ENCODE results near the gene TFAP2A.

The TFAP2A gene

GRCh38 chr6:10411971-10412460 lies 2.9 kb downstream of the TFAP2A start:
- DNase-seq (ENCODE audit: low read depth), result no peak
- peak overlapping the region; percentile 62 for H3K4me3 ChIP-seq (ENCODE audit: low read depth, low read length)
- no peak for TF ChIP-seq CTCF (IDR thresholded peaks at IDR 0.05; ENCODE audit: low read depth, low read length, missing control alignments)

DNA sequence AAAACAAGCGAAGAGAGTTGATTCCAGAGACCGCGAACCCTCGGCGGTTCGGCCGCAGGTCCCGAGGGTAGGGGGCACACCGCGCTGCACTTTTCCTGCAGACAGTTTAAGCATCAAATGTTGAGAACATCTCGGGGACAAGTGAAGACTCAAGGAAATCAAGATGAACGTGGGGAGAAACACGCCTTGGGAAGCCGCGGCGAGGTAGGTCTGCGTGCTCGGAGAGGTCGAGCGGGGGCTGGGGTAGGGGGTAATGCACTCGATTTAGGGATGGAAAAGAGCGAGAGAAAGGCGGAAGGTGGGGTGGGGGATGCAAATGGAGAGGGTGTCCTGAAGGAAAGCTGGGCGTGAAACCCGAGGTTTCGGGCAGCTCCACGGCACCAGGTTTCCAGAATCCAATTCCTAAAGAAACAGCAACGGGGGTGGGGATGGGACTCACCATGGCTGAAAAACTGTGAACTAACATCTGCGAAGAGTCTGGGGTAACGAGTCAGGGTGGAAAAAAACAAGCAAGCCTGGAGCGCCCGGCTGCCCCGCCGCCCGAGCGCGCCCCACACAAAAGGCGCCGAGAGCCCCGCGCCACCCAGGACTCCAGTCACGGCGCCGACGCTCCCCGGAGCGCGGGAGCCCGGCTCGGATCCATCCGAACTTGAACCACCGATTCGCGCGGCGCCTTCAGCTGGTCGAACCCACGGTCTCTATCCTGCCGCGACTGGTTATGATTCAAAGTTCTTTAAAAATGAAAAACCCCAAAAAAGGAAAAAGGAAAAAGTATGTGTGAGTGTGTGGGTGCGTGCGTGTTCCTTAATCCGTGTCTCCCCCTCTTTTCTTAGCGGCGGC lies 3.5 kb downstream of the TFAP2A start:
- no peak for TF ChIP-seq CTCF (IDR thresholded peaks at IDR 0.05; ENCODE audit: low read depth, low read length, missing control alignments)
- peak overlapping the region; percentile 62 for H3K4me3 ChIP-seq (ENCODE audit: low read depth, low read length)
- DNase-seq (ENCODE audit: low read depth), result no peak

GRCh38 chr6:10410207-10411050 lies 4.4 kb downstream of the TFAP2A start:
- DNase-seq (ENCODE audit: low read depth), result no peak
- no peak overlapping the region for H3K4me3 ChIP-seq (ENCODE audit: low read depth, low read length)
- no peak for TF ChIP-seq CTCF (IDR thresholded peaks at IDR 0.05; ENCODE audit: low read depth, low read length, missing control alignments)

DNA sequence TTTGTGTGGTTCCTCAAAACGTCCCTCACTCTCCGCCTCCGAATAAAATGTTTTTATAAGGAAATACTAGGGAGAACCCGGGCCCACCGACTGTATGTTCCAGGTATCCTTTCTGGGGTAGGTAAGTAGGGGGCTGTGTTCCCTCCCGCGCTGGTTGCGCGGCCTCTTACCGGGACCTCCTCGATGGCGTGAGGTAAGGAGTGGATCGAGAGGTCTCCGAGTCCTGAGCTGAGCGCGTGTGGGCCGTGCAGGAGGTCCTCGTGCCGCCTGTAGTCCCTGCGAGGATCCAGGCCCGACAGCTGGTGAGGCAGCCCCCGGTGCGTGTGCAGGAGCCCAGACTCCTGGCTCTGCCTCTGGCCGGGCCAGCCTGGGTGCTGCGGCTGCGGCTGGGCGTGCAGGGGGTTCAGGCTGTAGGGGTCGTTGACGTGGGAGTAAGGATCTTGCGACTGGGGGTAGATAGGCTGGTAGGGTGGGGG lies 5.1 kb downstream of the TFAP2A start:
- DNase-seq (ENCODE audit: low read depth), result no peak
- H3K4me3 ChIP-seq (ENCODE audit: low read depth, low read length), result no peak overlapping the region
- no peak for TF ChIP-seq CTCF (IDR thresholded peaks at IDR 0.05; ENCODE audit: low read depth, low read length, missing control alignments)

DNA sequence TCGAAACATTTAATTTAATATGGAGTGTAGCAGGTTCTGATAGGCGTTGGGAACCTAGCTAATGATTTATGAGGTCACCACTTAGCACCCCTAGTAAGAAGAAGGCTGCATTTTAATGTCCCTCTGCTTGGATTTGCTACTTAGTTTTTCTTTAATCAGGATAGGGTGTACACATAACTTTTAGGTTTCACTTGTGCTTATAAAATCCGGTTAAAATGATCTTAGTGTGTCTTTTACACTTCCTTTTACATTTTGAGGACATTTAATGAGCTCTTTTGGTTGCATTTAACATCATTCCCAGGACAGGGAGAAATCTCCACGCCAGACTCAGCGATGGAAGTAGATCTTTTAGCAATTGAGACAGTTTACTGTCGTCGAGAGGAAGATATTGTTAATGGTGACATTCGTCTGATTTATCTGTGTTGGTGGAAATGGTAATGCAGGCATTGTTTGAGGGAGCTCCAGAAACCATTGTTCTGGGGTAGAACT lies 5.6 kb downstream of the TFAP2A start:
- H3K4me3 ChIP-seq (ENCODE audit: low read depth, low read length), result no peak overlapping the region
- TF ChIP-seq CTCF (IDR thresholded peaks at IDR 0.05; ENCODE audit: low read depth, low read length, missing control alignments), result no peak
- DNase-seq (ENCODE audit: low read depth), result no peak

DNA sequence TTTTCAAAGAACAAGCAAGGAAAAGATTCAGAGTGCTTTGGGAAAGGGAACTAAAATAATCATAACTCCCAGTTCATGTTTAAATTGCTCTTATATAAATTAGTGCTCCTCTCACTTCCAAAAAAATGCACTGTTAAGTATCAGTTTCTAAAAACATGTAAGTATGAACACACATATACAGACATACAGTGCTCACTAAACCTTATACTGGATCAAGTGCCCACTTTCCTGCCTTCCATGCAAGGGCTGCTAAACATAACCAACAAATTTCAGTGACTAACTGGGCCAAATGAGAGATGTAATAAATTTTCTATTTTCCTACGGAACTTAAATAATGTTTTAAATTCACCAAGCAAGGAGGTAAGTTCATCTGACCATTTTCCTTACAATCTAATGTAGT lies 6.4 kb downstream of the TFAP2A start:
- no peak for TF ChIP-seq CTCF (IDR thresholded peaks at IDR 0.05; ENCODE audit: low read depth, low read length, missing control alignments)
- DNase-seq (ENCODE audit: low read depth), result no peak
- H3K4me3 ChIP-seq (ENCODE audit: low read depth, low read length), result no peak overlapping the region

Data from GM12864 (cell line).